ENCODE data around the gene XPNPEP1.

Gene XPNPEP1

GRCh38 chr10:109861081-109861480 is 62.2 kb downstream of the XPNPEP1 start:
- no peak for DNase-seq

GRCh38 chr10:109859221-109859620 is 64.1 kb downstream of the XPNPEP1 start:
- DNase-seq, result no peak

- no peak for DNase-seq
These were observed 67.6 kb downstream of the XPNPEP1 start for GRCh38 chr10:109855746-109856145.

- DNase-seq, result no peak
These were observed 69.4 kb downstream of the XPNPEP1 start for GRCh38 chr10:109853921-109854320.

GRCh38 chr10:109852475-109853037 is 70.8 kb downstream of the XPNPEP1 start:
- peak; percentile 83 for DNase-seq

GRCh38 chr10:109851616-109852474 is 71.5 kb downstream of the XPNPEP1 start:
- DNase-seq, result no peak

- no peak for DNase-seq
These were observed 76.5 kb downstream of the XPNPEP1 start for GRCh38 chr10:109846832-109847231.

GRCh38 chr10:109845308-109845707 is 78.0 kb downstream of the XPNPEP1 start:
- DNase-seq, result no peak

GRCh38 chr10:109838592-109839244 is 84.6 kb downstream of the XPNPEP1 start:
- DNase-seq, result no peak

- peak; percentile 12 for DNase-seq
These were observed 85.9 kb downstream of the XPNPEP1 start for GRCh38 chr10:109837384-109837783.

GRCh38 chr10:109835257-109835656 is 88.1 kb downstream of the XPNPEP1 start:
- no peak for DNase-seq

- DNase-seq, result no peak
These were observed 91.5 kb downstream of the XPNPEP1 start for GRCh38 chr10:109831846-109832245.

- DNase-seq, result no peak
These were observed 99.1 kb downstream of the XPNPEP1 start for GRCh38 chr10:109824206-109824605.

GRCh38 chr10:109823196-109823595 is 100.1 kb downstream of the XPNPEP1 start:
- no peak for DNase-seq

- DNase-seq, result no peak
These were observed 101.6 kb downstream of the XPNPEP1 start for GRCh38 chr10:109821672-109822071.

- no peak for DNase-seq
These were observed 102.5 kb downstream of the XPNPEP1 start for GRCh38 chr10:109820620-109821405.

- no peak for DNase-seq
These were observed 103.5 kb downstream of the XPNPEP1 start for GRCh38 chr10:109819807-109820206.
